Measurements from ENCODE around the gene LY9. TPM values are rescaled to one million over a fixed set of nuclear protein-coding genes. Genes with fewer than 3 reads are reported as not detected.

LY9 gene
- total RNA-seq, 1 donor from 2014 or later, result not detected

- Mint-ChIP-seq H3K4me3 (ENCODE audit: unreplicated experiment) (no peak overlapping the region), H3K27me3 (ENCODE audit: unreplicated experiment) (no peaks in the 10 kb centered on the region), H3K36me3 (ENCODE audit: unreplicated experiment) (no peaks in the 10 kb centered on the region), H3K27ac (ENCODE audit: unreplicated experiment) (no peak overlapping the region), H3K9me3 (ENCODE audit: unreplicated experiment) (peaks cover 5% of the 10 kb centered on the region), H3K4me1 (ENCODE audit: low read depth, unreplicated experiment) (peaks cover 6% of the 10 kb centered on the region)
- TF ChIP-seq, protein P1, sequence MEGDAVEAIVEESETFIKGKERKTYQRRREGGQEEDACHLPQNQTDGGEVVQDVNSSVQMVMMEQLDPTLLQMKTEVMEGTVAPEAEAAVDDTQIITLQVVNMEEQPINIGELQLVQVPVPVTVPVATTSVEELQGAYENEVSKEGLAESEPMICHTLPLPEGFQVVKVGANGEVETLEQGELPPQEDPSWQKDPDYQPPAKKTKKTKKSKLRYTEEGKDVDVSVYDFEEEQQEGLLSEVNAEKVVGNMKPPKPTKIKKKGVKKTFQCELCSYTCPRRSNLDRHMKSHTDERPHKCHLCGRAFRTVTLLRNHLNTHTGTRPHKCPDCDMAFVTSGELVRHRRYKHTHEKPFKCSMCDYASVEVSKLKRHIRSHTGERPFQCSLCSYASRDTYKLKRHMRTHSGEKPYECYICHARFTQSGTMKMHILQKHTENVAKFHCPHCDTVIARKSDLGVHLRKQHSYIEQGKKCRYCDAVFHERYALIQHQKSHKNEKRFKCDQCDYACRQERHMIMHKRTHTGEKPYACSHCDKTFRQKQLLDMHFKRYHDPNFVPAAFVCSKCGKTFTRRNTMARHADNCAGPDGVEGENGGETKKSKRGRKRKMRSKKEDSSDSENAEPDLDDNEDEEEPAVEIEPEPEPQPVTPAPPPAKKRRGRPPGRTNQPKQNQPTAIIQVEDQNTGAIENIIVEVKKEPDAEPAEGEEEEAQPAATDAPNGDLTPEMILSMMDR (IDR thresholded peaks at IDR 0.05; ENCODE audit: partially characterized antibody, unreplicated experiment), result no peak
- DNase-seq, result no peak
These were observed 18.9 kb downstream of the LY9 start for GRCh38 chr1:160814856-160815255.

- no peak for DNase-seq
- Mint-ChIP-seq H3K4me3 (ENCODE audit: unreplicated experiment) (no peak overlapping the region), H3K27ac (ENCODE audit: unreplicated experiment) (no peak overlapping the region), H3K9me3 (ENCODE audit: unreplicated experiment) (peaks cover 5% of the 10 kb centered on the region), H3K27me3 (ENCODE audit: unreplicated experiment) (no peaks in the 10 kb centered on the region), H3K4me1 (ENCODE audit: low read depth, unreplicated experiment) (peaks cover 6% of the 10 kb centered on the region), H3K36me3 (ENCODE audit: unreplicated experiment) (no peaks in the 10 kb centered on the region)
- TF ChIP-seq, protein P1 (IDR thresholded peaks at IDR 0.05; ENCODE audit: partially characterized antibody, unreplicated experiment), result no peak
These were observed 22.4 kb downstream of the LY9 start for GRCh38 chr1:160818207-160818937.

- Mint-ChIP-seq H3K4me1 (ENCODE audit: low read depth, unreplicated experiment) (peaks cover 6% of the 10 kb centered on the region), H3K4me3 (ENCODE audit: unreplicated experiment) (no peak overlapping the region), H3K9me3 (ENCODE audit: unreplicated experiment) (no peaks in the 10 kb centered on the region), H3K27ac (ENCODE audit: unreplicated experiment) (no peak overlapping the region), H3K36me3 (ENCODE audit: unreplicated experiment) (no peaks in the 10 kb centered on the region), H3K27me3 (ENCODE audit: unreplicated experiment) (no peaks in the 10 kb centered on the region)
- DNase-seq, result no peak
- TF ChIP-seq, protein P1 (IDR thresholded peaks at IDR 0.05; ENCODE audit: partially characterized antibody, unreplicated experiment), result no peak
These were observed 23.2 kb downstream of the LY9 start for GRCh38 chr1:160819186-160819585.

GRCh38 chr1:160821627-160822026 lies 25.7 kb downstream of the LY9 start:
- Mint-ChIP-seq H3K4me1 (ENCODE audit: low read depth, unreplicated experiment) (peaks cover 6% of the 10 kb centered on the region), H3K36me3 (ENCODE audit: unreplicated experiment) (no peaks in the 10 kb centered on the region), H3K9me3 (ENCODE audit: unreplicated experiment) (no peaks in the 10 kb centered on the region), H3K27ac (ENCODE audit: unreplicated experiment) (no peak overlapping the region), H3K4me3 (ENCODE audit: unreplicated experiment) (no peak overlapping the region), H3K27me3 (ENCODE audit: unreplicated experiment) (no peaks in the 10 kb centered on the region)
- TF ChIP-seq, protein P1 (IDR thresholded peaks at IDR 0.05; ENCODE audit: partially characterized antibody, unreplicated experiment), result no peak
- DNase-seq, result no peak

GRCh38 chr1:160823296-160823695 lies 27.3 kb downstream of the LY9 start:
- no peak for DNase-seq
- Mint-ChIP-seq H3K27me3 (ENCODE audit: unreplicated experiment) (no peaks in the 10 kb centered on the region), H3K27ac (ENCODE audit: unreplicated experiment) (no peak overlapping the region), H3K4me1 (ENCODE audit: low read depth, unreplicated experiment) (peaks cover 3% of the 10 kb centered on the region), H3K4me3 (ENCODE audit: unreplicated experiment) (no peak overlapping the region), H3K36me3 (ENCODE audit: unreplicated experiment) (no peaks in the 10 kb centered on the region), H3K9me3 (ENCODE audit: unreplicated experiment) (no peaks in the 10 kb centered on the region)
- TF ChIP-seq, protein P1 (IDR thresholded peaks at IDR 0.05; ENCODE audit: partially characterized antibody, unreplicated experiment), result no peak

All from glutamatergic neuron (in vitro differentiated cells).